Neuronal stem cell (in vitro differentiated cells): ENCODE results near the gene POPDC3. TPM values are rescaled to one million over a fixed set of nuclear protein-coding genes. Genes with fewer than 3 reads are reported as not detected.

Experiments
- DNase-seq: peaks from one replicate; pipeline ENCODE4 v3.0.0-alpha.2; 2013; ENCODE audit warnings: low spot score
- H2AFZ ChIP-seq: one replicate; pipeline ENCODE4 v1.6.1; 2013; ENCODE audit warnings: mild to moderate bottlenecking, low read length, inconsistent platforms
- H2AK5ac ChIP-seq: 2 replicates; pipeline ENCODE4 v1.6.1; 2013; ENCODE audit warnings: low read depth, mild to moderate bottlenecking, inconsistent platforms, low read length, moderate library complexity, mixed read lengths
- H2BK120ac ChIP-seq: 2 replicates; pipeline ENCODE4 v1.6.1; 2013; ENCODE audit warnings: low read depth, mild to moderate bottlenecking, inconsistent platforms, low read length, moderate library complexity, mixed read lengths
- H2BK12ac ChIP-seq: one replicate; pipeline ENCODE4 v1.6.1; 2013; ENCODE audit warnings: low read length, inconsistent platforms
- H2BK15ac ChIP-seq: 2 replicates; pipeline ENCODE4 v1.6.1; 2013; ENCODE audit warnings: mild to moderate bottlenecking, low read length, inconsistent platforms, mixed read lengths
- H2BK5ac ChIP-seq: one replicate; pipeline ENCODE4 v1.6.1; 2013; ENCODE audit warnings: inconsistent platforms, mild to moderate bottlenecking, low read length, moderate library complexity
- H3K14ac ChIP-seq: one replicate; pipeline ENCODE4 v1.6.1; 2013; ENCODE audit warnings: low read length, inconsistent platforms
- H3K18ac ChIP-seq: 2 replicates; pipeline ENCODE4 v1.6.1; 2013; ENCODE audit warnings: low read length, inconsistent platforms
- H3K23ac ChIP-seq: 2 replicates; pipeline ENCODE4 v1.6.1; 2013; ENCODE audit warnings: low read depth, mild to moderate bottlenecking, mixed read lengths, low read length, inconsistent platforms; ENCODE audit not compliant: poor library complexity
- H3K27ac ChIP-seq: replicated peaks from 3 replicates; pipeline ENCODE4 v1.5.1; 2013; ENCODE audit warnings: low read length, inconsistent platforms
- H3K27me3 ChIP-seq, 3 experiments: 2 replicates each; pipeline ENCODE4 v1.6.1; 2013; ENCODE audit warnings: low read length in 3 of 3, mild to moderate bottlenecking in 2 of 3, inconsistent platforms in 1 of 3, low read depth in 1 of 3, mixed read lengths in 1 of 3, moderate library complexity in 1 of 3; ENCODE audit not compliant: control insufficient read depth in 3 of 3, insufficient read depth in 3 of 3
- H3K36me3 ChIP-seq, 2 donors: replicated peaks in 1 of 2; 2 replicates each; pipeline ENCODE4 v1.6.1; 2013; ENCODE audit warnings: low read length in 2 of 2; ENCODE audit not compliant: control insufficient read depth in 2 of 2, insufficient read depth in 2 of 2
- H3K4ac ChIP-seq: 2 replicates; pipeline ENCODE4 v1.6.1; 2013; ENCODE audit warnings: inconsistent platforms, mild to moderate bottlenecking, low read length, moderate library complexity
- H3K4me1 ChIP-seq, 2 donors: 1 replicate in 1 of 2; 2 replicates in 1 of 2; pipeline ENCODE4 v1.6.1; 2013; ENCODE audit warnings: low read length in 2 of 2, low read depth in 1 of 2; ENCODE audit not compliant: control insufficient read depth in 2 of 2, insufficient read depth in 1 of 2
- H3K4me2 ChIP-seq: one replicate; pipeline ENCODE4 v1.6.1; 2013; ENCODE audit warnings: mild to moderate bottlenecking, low read length, inconsistent platforms; ENCODE audit not compliant: insufficient read depth, poor library complexity, severe bottlenecking
- H3K4me3 ChIP-seq, 2 donors: 2 replicates each; pipeline ENCODE4 v1.5.1; 2013; ENCODE audit warnings: low read length in 2 of 2, mild to moderate bottlenecking in 2 of 2, inconsistent platforms in 1 of 2, moderate library complexity in 1 of 2
- H3K79me1 ChIP-seq: one replicate; pipeline ENCODE4 v1.6.1; 2013; ENCODE audit warnings: low read depth, mild to moderate bottlenecking, inconsistent platforms, low read length, moderate library complexity
- H3K9ac ChIP-seq: one replicate; pipeline ENCODE4 v1.6.1; 2013; ENCODE audit warnings: mild to moderate bottlenecking, low read depth, low read length, inconsistent platforms; ENCODE audit not compliant: poor library complexity
- H3K9me3 ChIP-seq, 2 donors: replicated peaks in 1 of 2; 2 replicates each; pipeline versions ENCODE3 to v1.6.1; 2013; ENCODE audit warnings: low read length in 2 of 2, mild to moderate bottlenecking in 2 of 2, inconsistent platforms in 1 of 2, low read depth in 1 of 2, mixed read lengths in 1 of 2, moderate library complexity in 1 of 2; ENCODE audit not compliant: control insufficient read depth in 2 of 2, insufficient read depth in 1 of 2
- H4K8ac ChIP-seq: one replicate; pipeline ENCODE4 v1.6.1; 2013; ENCODE audit warnings: low read depth, mild to moderate bottlenecking, inconsistent platforms, low read length, moderate library complexity
- H4K91ac ChIP-seq: one replicate; pipeline ENCODE4 v1.6.1; 2013; ENCODE audit warnings: low read length, low read depth, mild to moderate bottlenecking, inconsistent platforms; ENCODE audit not compliant: poor library complexity
- WGBS, 2 donors: extraction: QIAGEN DNeasy Blood & Tissue Kit; methylation state at CpG; one replicate each; pipeline ENCODE4 v1.1.7; 2013; ENCODE audit warnings: missing lambda C conversion rate in 2 of 2, mixed read lengths in 1 of 2; ENCODE audit not compliant: insufficient read length in 2 of 2, insufficient replicate concordance in 1 of 2; ENCODE audit errors: extremely low coverage in 2 of 2; 5-methylcytosine and 5-hydroxymethylcytosine counted together
- polyA plus RNA-seq, 2 experiments: library from polyadenylated mRNA; stranded (reverse); fragments of 200-250 nt; gene quantifications; one replicate each; pipeline ENCODE4 v1.2.3, GENCODE V29; 2013

POPDC3 gene, protein sequence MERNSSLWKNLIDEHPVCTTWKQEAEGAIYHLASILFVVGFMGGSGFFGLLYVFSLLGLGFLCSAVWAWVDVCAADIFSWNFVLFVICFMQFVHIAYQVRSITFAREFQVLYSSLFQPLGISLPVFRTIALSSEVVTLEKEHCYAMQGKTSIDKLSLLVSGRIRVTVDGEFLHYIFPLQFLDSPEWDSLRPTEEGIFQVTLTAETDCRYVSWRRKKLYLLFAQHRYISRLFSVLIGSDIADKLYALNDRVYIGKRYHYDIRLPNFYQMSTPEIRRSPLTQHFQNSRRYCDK
- polyA plus RNA-seq (2013, experiment 1 of 2), result 3.1 TPM
- 3.2 TPM for polyA plus RNA-seq (2013, experiment 2 of 2)

DNA sequence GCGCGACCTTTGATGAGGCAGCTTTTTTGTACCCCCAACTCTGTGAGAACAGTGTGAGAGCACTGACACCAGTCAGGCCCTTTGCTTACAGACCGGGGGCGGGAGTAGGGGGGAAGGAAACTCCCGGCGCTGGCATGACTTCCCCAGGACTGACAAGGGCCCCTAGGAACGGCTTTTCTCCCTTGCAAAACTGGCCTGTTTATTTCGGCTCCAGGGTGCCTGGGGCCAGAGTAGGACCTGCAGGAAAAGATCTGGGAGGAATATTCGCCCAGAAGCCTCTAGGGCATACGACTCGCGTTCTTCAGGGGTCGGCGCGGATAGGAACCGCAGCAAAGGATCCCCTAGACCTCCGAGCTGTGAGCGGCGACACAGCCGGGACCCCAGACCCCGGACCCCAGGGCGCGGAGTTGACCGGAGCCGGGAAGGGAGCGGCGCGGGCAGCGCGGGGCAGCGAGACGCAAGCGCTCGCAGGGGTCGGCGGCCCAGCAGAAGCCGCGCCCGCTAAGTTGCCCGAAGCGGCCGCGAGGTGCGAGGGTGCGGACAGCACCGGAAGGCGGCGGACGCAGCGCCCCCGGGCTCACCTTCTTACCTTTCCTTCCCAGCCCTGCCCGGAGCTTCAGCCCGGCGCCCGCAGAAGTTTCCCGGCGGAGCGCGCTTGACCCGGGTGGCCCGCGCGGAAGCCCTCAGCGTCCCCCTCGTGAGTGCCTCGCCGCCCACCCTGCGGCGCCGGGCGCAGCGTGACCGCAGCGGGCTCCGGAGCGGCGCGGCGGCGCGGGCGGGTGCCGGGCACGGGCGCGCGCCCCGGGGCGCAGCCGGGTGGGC is at the start of gene POPDC3:
Gene POPDC3, minus strand, starts transcription at position 771 of the 822 bp plus-strand sequence. CDS start 18,105 bp downstream, outside the sequence.
- WGBS, 2 donors, result no CpG with 5 or more reads among the region's 90 CpGs
- Histone ChIP-seq H2AFZ (peak within 1 kb of the TSS; percentile 98), H2AK5ac (no peak within 1 kb of the TSS), H3K4me1 (peaks cover 0 to 3% of the 10 kb centered on the region in 2 donors), H2BK120ac (peak within 1 kb of the TSS; percentile 96), H2BK12ac (peak within 1 kb of the TSS; percentile 41), H3K14ac (no peak within 1 kb of the TSS), H3K4me2 (peak within 1 kb of the TSS; percentile 69), H3K23ac (no peak within 1 kb of the TSS), H4K91ac (no peak within 1 kb of the TSS), H4K8ac (peak within 1 kb of the TSS; percentile 17), H3K79me1 (no peaks in the 10 kb centered on the region), H3K9me3 (no peaks in the 10 kb centered on the region), H2BK15ac (peak within 1 kb of the TSS; percentile 75), H3K4ac (no peak within 1 kb of the TSS), H3K27ac (no peak within 1 kb of the TSS), H3K36me3 (no peaks in the 10 kb centered on the region), H3K27me3 (peaks cover 0 to 64% (median 6%) of the 10 kb centered on the region in 3 experiments), H2BK5ac (no peak within 1 kb of the TSS), H3K18ac (peak within 1 kb of the TSS; percentile 81), H3K4me3 (peak within 1 kb of the TSS; percentile 52 to 81), H3K9ac (peak within 1 kb of the TSS; percentile 60)
- peak; percentile 48 for DNase-seq

DNA sequence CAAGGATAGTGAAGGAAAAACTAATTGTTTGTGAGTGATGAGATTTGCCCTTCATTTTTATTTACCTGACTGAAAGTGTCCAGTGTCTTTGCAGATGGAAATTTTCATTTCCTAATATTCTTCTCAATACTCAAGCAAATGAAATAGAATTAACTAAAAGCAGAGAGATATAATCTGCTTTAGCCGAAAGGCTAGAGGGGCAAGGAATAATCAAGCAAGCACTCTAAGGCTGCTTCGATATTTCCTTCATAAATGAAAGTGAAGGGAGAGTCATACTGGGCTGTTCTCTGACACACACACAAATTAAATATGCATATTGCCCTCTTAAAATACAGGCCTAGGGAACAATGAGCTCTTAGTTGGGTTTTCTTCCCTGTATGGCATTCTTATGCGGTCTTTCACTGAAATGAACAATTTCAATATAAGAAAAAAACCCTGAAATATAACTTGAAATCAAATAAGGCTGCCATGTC is 47.5 kb upstream of the POPDC3 start:
- no CpG with 5 or more reads among the region's 3 CpGs for WGBS, 2 donors
- no peak overlapping the region for H4K8ac ChIP-seq
- no peak overlapping the region for H3K27ac ChIP-seq
- H3K4me2 ChIP-seq, result no peak overlapping the region
- no peak overlapping the region for H2BK12ac ChIP-seq
- no peaks in the 10 kb centered on the region for H3K79me1 ChIP-seq
- H3K27me3 ChIP-seq, result no peaks in the 10 kb centered on the region
- no peaks in the 10 kb centered on the region for H3K4me1 ChIP-seq
- no peak overlapping the region for H2AK5ac ChIP-seq
- H3K14ac ChIP-seq, result no peak overlapping the region
- H4K91ac ChIP-seq, result no peak overlapping the region
- no peak overlapping the region for H3K9ac ChIP-seq
- no peak overlapping the region for H2BK15ac ChIP-seq
- no peak overlapping the region for H2AFZ ChIP-seq
- H3K4ac ChIP-seq, result no peak overlapping the region
- no peak overlapping the region for H2BK120ac ChIP-seq
- no peak overlapping the region for H2BK5ac ChIP-seq
- no peak overlapping the region for H3K18ac ChIP-seq
- H3K23ac ChIP-seq, result no peak overlapping the region
- no peak overlapping the region for H3K4me3 ChIP-seq
- no peaks in the 10 kb centered on the region for H3K36me3 ChIP-seq
- no peaks in the 10 kb centered on the region for H3K9me3 ChIP-seq
- no peak for DNase-seq

DNA sequence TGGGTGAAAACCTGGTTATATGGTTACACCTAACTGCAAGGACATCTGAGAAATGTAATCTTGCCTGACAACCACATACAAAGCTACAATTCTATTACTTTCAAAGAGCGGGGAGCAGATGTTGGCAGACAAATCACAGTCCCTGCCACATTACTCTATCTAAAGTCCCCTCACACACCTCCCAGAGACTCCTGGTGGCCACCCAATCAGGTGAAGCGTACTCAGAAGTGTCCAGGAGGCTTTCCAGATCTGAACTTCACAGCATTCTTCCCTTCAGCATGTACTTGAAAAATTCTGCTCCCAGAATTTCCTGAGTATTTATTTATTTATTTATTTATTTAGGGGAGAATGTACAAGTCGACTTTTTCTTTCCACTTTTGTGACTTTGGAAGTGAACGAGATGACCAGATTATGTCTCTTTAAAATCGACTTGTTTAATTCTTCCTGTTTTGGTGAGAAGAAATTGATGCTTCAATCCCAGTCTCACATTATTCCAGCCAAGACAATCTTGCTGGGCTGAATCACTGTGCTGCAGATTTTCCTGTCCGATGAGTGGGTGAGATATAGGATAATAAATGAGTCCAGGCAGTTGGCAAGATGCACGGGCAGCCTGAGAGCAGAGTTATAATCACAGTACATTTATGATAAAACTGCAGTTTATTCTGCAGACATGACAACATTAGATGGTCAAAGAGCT is 46.9 kb upstream of the POPDC3 start:
- no peak overlapping the region for H4K8ac ChIP-seq
- peaks cover 0 to 3% (median 0%) of the 10 kb centered on the region in 3 experiments for H3K27me3 ChIP-seq
- no peaks in the 10 kb centered on the region for H3K4me1 ChIP-seq
- WGBS, 2 donors, result no CpG with 5 or more reads among the region's 7 CpGs
- H3K9ac ChIP-seq, result no peak overlapping the region
- no peak overlapping the region for H3K4me2 ChIP-seq
- no peak for DNase-seq
- H2BK120ac ChIP-seq, result no peak overlapping the region
- no peak overlapping the region for H3K27ac ChIP-seq
- no peak overlapping the region for H3K4ac ChIP-seq
- H4K91ac ChIP-seq, result no peak overlapping the region
- H2AK5ac ChIP-seq, result no peak overlapping the region
- no peaks in the 10 kb centered on the region for H3K79me1 ChIP-seq
- H3K18ac ChIP-seq, result no peak overlapping the region
- H2AFZ ChIP-seq, result no peak overlapping the region
- H3K36me3 ChIP-seq, result no peaks in the 10 kb centered on the region
- no peak overlapping the region for H2BK5ac ChIP-seq
- no peak overlapping the region for H3K4me3 ChIP-seq
- no peaks in the 10 kb centered on the region for H3K9me3 ChIP-seq
- no peak overlapping the region for H3K23ac ChIP-seq
- no peak overlapping the region for H2BK12ac ChIP-seq
- H2BK15ac ChIP-seq, result no peak overlapping the region
- H3K14ac ChIP-seq, result no peak overlapping the region
